ENCODE results near the gene SNX17.

DNA sequence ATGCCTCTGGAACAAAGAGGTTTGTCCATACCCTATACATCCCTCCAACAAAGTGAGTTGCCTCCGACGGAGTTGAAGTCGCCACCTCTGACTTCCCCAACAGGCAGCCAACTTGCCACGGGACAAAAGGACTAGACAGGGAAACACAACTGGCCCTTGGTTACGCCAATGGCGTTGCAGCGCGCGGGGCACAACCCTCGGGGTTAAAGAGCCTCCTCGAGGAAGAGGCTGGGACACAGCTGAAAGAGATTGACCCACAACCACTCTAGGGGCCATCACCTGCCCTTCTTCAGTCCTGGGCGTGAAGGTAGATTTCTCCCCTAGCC lies 14.4 kb upstream of the SNX17 start:
- TF ChIP-seq POLR2A (IDR thresholded peaks at IDR 0.05) (no peak), POLR2AphosphoS5 (IDR thresholded peaks at IDR 0.05) (no peak), EP300 (IDR thresholded peaks at IDR 0.05) (no peak)
- TF ChIP-seq, protein P1, sequence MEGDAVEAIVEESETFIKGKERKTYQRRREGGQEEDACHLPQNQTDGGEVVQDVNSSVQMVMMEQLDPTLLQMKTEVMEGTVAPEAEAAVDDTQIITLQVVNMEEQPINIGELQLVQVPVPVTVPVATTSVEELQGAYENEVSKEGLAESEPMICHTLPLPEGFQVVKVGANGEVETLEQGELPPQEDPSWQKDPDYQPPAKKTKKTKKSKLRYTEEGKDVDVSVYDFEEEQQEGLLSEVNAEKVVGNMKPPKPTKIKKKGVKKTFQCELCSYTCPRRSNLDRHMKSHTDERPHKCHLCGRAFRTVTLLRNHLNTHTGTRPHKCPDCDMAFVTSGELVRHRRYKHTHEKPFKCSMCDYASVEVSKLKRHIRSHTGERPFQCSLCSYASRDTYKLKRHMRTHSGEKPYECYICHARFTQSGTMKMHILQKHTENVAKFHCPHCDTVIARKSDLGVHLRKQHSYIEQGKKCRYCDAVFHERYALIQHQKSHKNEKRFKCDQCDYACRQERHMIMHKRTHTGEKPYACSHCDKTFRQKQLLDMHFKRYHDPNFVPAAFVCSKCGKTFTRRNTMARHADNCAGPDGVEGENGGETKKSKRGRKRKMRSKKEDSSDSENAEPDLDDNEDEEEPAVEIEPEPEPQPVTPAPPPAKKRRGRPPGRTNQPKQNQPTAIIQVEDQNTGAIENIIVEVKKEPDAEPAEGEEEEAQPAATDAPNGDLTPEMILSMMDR (IDR thresholded peaks at IDR 0.05) = no peak

Data from gastroesophageal sphincter (tissue), 3 donors.